ENCODE data around the gene KCNQ2. TPM values are rescaled to one million over a fixed set of nuclear protein-coding genes. Genes with fewer than 3 reads are reported as not detected.
A peak's percentile ranks its signal among the peaks of the same experiment; 100 is the strongest.

The KCNQ2 gene
- total RNA-seq, 1 donor, result 0.36 TPM

- Histone ChIP-seq H3K27me3 (ENCODE audit: insufficient read depth, low read length) (peaks cover 18% of the 10 kb centered on the region), H4K20me1 (ENCODE audit: insufficient read depth, low read length) (no peaks in the 10 kb centered on the region), H3K4me2 (ENCODE audit: insufficient read depth, low read length) (no peak overlapping the region), H3K79me2 (ENCODE audit: insufficient read depth, low read length) (no peaks in the 10 kb centered on the region), H3K4me3 (ENCODE audit: insufficient read depth, low read length) (no peak overlapping the region), H3K27ac (ENCODE audit: low read depth, low read length) (no peak overlapping the region), H3K9me3 (ENCODE audit: low read depth, low read length) (no peaks in the 10 kb centered on the region), H3K36me3 (ENCODE audit: insufficient read depth, low read length) (no peaks in the 10 kb centered on the region), H3K4me1 (ENCODE audit: insufficient read depth, low read length) (peaks cover 4% of the 10 kb centered on the region), H2AFZ (ENCODE audit: low read length) (no peak overlapping the region)
- no peak for TF ChIP-seq CTCF (IDR thresholded peaks at IDR 0.05; ENCODE audit: extremely low read depth, low read depth, low read length)
- no peak for DNase-seq (ENCODE audit: insufficient read length, low spot score, missing footprints)
Observed at GRCh38 chr20:63492518-63492917, 20.1 kb upstream of the KCNQ2 start.

- DNase-seq (ENCODE audit: insufficient read length, low spot score, missing footprints), result no peak
- H3K36me3 ChIP-seq (ENCODE audit: insufficient read depth, low read length), result no peaks in the 10 kb centered on the region
- no peak overlapping the region for H3K4me2 ChIP-seq (ENCODE audit: insufficient read depth, low read length)
- no peak overlapping the region for H3K4me3 ChIP-seq (ENCODE audit: insufficient read depth, low read length)
- no peak overlapping the region for H3K27ac ChIP-seq (ENCODE audit: low read depth, low read length)
- no peak overlapping the region for H2AFZ ChIP-seq (ENCODE audit: low read length)
- no peak for TF ChIP-seq CTCF (IDR thresholded peaks at IDR 0.05; ENCODE audit: extremely low read depth, low read depth, low read length)
- no peaks in the 10 kb centered on the region for H4K20me1 ChIP-seq (ENCODE audit: insufficient read depth, low read length)
- H3K27me3 ChIP-seq (ENCODE audit: insufficient read depth, low read length), result peaks cover 16% of the 10 kb centered on the region
- peaks cover 4% of the 10 kb centered on the region for H3K4me1 ChIP-seq (ENCODE audit: insufficient read depth, low read length)
- no peaks in the 10 kb centered on the region for H3K9me3 ChIP-seq (ENCODE audit: low read depth, low read length)
- H3K79me2 ChIP-seq (ENCODE audit: insufficient read depth, low read length), result no peaks in the 10 kb centered on the region
Observed at GRCh38 chr20:63491635-63492230, 19.3 kb upstream of the KCNQ2 start.

- no peak for TF ChIP-seq CTCF (IDR thresholded peaks at IDR 0.05; ENCODE audit: extremely low read depth, low read depth, low read length)
- H3K27ac ChIP-seq (ENCODE audit: low read depth, low read length), result no peak overlapping the region
- no peak overlapping the region for H2AFZ ChIP-seq (ENCODE audit: low read length)
- peak; percentile 67 for DNase-seq (ENCODE audit: insufficient read length, low spot score, missing footprints)
- no peaks in the 10 kb centered on the region for H4K20me1 ChIP-seq (ENCODE audit: insufficient read depth, low read length)
- no peaks in the 10 kb centered on the region for H3K79me2 ChIP-seq (ENCODE audit: insufficient read depth, low read length)
- no peaks in the 10 kb centered on the region for H3K4me1 ChIP-seq (ENCODE audit: insufficient read depth, low read length)
- H3K4me2 ChIP-seq (ENCODE audit: insufficient read depth, low read length), result no peak overlapping the region
- no peaks in the 10 kb centered on the region for H3K9me3 ChIP-seq (ENCODE audit: low read depth, low read length)
- no peak overlapping the region for H3K4me3 ChIP-seq (ENCODE audit: insufficient read depth, low read length)
- peaks cover 15% of the 10 kb centered on the region for H3K27me3 ChIP-seq (ENCODE audit: insufficient read depth, low read length)
- H3K36me3 ChIP-seq (ENCODE audit: insufficient read depth, low read length), result no peaks in the 10 kb centered on the region
Observed at GRCh38 chr20:63491078-63491477, 18.6 kb upstream of the KCNQ2 start.

- H3K79me2 ChIP-seq (ENCODE audit: insufficient read depth, low read length), result no peaks in the 10 kb centered on the region
- H4K20me1 ChIP-seq (ENCODE audit: insufficient read depth, low read length), result no peaks in the 10 kb centered on the region
- H3K36me3 ChIP-seq (ENCODE audit: insufficient read depth, low read length), result no peaks in the 10 kb centered on the region
- no peak overlapping the region for H3K4me2 ChIP-seq (ENCODE audit: insufficient read depth, low read length)
- no peak overlapping the region for H3K27ac ChIP-seq (ENCODE audit: low read depth, low read length)
- no peaks in the 10 kb centered on the region for H3K4me1 ChIP-seq (ENCODE audit: insufficient read depth, low read length)
- no peak overlapping the region for H3K4me3 ChIP-seq (ENCODE audit: insufficient read depth, low read length)
- H3K27me3 ChIP-seq (ENCODE audit: insufficient read depth, low read length), result peaks cover 15% of the 10 kb centered on the region
- peak; percentile 41 for DNase-seq (ENCODE audit: insufficient read length, low spot score, missing footprints)
- no peak overlapping the region for H2AFZ ChIP-seq (ENCODE audit: low read length)
- TF ChIP-seq CTCF (IDR thresholded peaks at IDR 0.05; ENCODE audit: extremely low read depth, low read depth, low read length), result no peak
- no peaks in the 10 kb centered on the region for H3K9me3 ChIP-seq (ENCODE audit: low read depth, low read length)
Observed at GRCh38 chr20:63490416-63490815, 18.0 kb upstream of the KCNQ2 start.

Data from osteoblast (primary cell).